Adrenal gland (tissue), 5 donors: ENCODE results near the gene AP2M1.

Experiments used
- POLR2A ChIP-seq, 2 donors: fragments of 450-650 bp; IDR thresholded peaks; one replicate each; pipeline ENCODE4 v1.6.1; 2017; ENCODE audit warnings: antibody characterized with exemption in 2 of 2, mild to moderate bottlenecking in 2 of 2, moderate library complexity in 1 of 2
- TF ChIP-seq, protein P1 (sequence below), 6 experiments: fragments of 450-650 bp in 4 of 6; fragments of 200-600 bp in 2 of 6; sonication (generic) in 1 of 6; IDR thresholded peaks; 1 replicate in 5 of 6; 2 replicates in 1 of 6; pipeline versions ENCODE4 v1.5.1 to v1.8.0; 2016 to 2021; ENCODE audit warnings: antibody characterized with exemption in 6 of 6, mild to moderate bottlenecking in 2 of 6, moderate library complexity in 1 of 6
- donor health status: DM: no; HTN: no; CAD: no.

GRCh38 chr3:184171562-184171961, 3.1 kb upstream of the AP2M1 start:
- TF ChIP-seq, protein P1, sequence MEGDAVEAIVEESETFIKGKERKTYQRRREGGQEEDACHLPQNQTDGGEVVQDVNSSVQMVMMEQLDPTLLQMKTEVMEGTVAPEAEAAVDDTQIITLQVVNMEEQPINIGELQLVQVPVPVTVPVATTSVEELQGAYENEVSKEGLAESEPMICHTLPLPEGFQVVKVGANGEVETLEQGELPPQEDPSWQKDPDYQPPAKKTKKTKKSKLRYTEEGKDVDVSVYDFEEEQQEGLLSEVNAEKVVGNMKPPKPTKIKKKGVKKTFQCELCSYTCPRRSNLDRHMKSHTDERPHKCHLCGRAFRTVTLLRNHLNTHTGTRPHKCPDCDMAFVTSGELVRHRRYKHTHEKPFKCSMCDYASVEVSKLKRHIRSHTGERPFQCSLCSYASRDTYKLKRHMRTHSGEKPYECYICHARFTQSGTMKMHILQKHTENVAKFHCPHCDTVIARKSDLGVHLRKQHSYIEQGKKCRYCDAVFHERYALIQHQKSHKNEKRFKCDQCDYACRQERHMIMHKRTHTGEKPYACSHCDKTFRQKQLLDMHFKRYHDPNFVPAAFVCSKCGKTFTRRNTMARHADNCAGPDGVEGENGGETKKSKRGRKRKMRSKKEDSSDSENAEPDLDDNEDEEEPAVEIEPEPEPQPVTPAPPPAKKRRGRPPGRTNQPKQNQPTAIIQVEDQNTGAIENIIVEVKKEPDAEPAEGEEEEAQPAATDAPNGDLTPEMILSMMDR (IDR thresholded peaks at IDR 0.05), result no peak
- TF ChIP-seq POLR2A (IDR thresholded peaks at IDR 0.05), result no peak
